B cell (primary cell): ENCODE measurements around the gene PPM1G. TPM values are rescaled to one million over a fixed set of nuclear protein-coding genes. Genes with fewer than 3 reads are reported as not detected.

Experiments used
- ATAC-seq: fragments of 200-7000 bp; cut with Tn5 transposase; one replicate; pipeline ENCODE4 v1.10.0; 2021; ENCODE audit warnings: low read depth, mild to moderate bottlenecking, moderate number of reproducible peaks, moderate library complexity
- CTCF ChIA-PET: fragments of 350-600 bp; sonication (Branson Sonifier 250); formaldehyde crosslinking; loops from one replicate; lab custom pipeline; 2021; ENCODE audit warnings: antibody characterized with exemption, inconsistent platforms; lab: Charles Lee
- POLR2A ChIA-PET: fragments of 350-600 bp; sonication (Branson Sonifier 250); formaldehyde crosslinking; loops from one replicate; lab custom pipeline; 2021; ENCODE audit warnings: antibody characterized with exemption; lab: Charles Lee
- DNase-seq: peaks from one replicate; pipeline ENCODE4 v3.0.0; 2013
- H2AFZ ChIP-seq: 2 replicates; pipeline ENCODE4 v1.6.1; 2012; ENCODE audit warnings: mild to moderate bottlenecking, low read depth, low read length; ENCODE audit not compliant: insufficient read depth, poor library complexity, severe bottlenecking
- H3K27ac ChIP-seq, 2 donors: 1 replicate in 1 of 2; 2 replicates in 1 of 2; pipeline ENCODE4 v1.5.1; 2012 to 2013; ENCODE audit warnings: low read length in 2 of 2, mild to moderate bottlenecking in 2 of 2, moderate library complexity in 1 of 2
- H3K27me3 ChIP-seq, 4 experiments: fragments of 200-600 bp in 1 of 4; sonication (generic) in 1 of 4; replicated peaks in 1 of 4; 1 replicate in 2 of 4; 2 replicates in 2 of 4; pipeline versions ENCODE4 v1.6.1 to v1.7.0; 2013 to 2016; ENCODE audit warnings: low read length in 3 of 4, mild to moderate bottlenecking in 2 of 4, mixed read lengths in 1 of 4, moderate library complexity in 1 of 4; ENCODE audit not compliant: insufficient read depth in 4 of 4, control insufficient read depth in 3 of 4; ENCODE audit errors: control extremely low read depth in 1 of 4
- H3K36me3 ChIP-seq, 2 experiments: replicated peaks in 1 of 2; 1 replicate in 1 of 2; 2 replicates in 1 of 2; pipeline versions ENCODE4 v1.6.1 to v1.7.1; 2013; ENCODE audit warnings: low read length in 1 of 2; ENCODE audit not compliant: insufficient read depth in 2 of 2, control insufficient read depth in 1 of 2; ENCODE audit errors: control extremely low read depth in 1 of 2, extremely low read depth in 1 of 2
- H3K4me1 ChIP-seq, 2 donors: fragments of 200-600 bp in 1 of 2; sonication (generic) in 1 of 2; 1 replicate in 1 of 2; 2 replicates in 1 of 2; pipeline versions ENCODE4 v1.5.1 to v1.6.1; 2013 to 2017; ENCODE audit warnings: low read length in 2 of 2; ENCODE audit not compliant: control insufficient read depth in 2 of 2, insufficient read depth in 2 of 2
- H3K4me2 ChIP-seq: replicated peaks from 2 replicates; pipeline ENCODE3; 2012; ENCODE audit warnings: mild to moderate bottlenecking, low read depth, low read length; ENCODE audit not compliant: poor library complexity, severe bottlenecking
- H3K4me3 ChIP-seq, 5 experiments: fragments of 200-600 bp in 1 of 5; sonication (generic) in 1 of 5; 1 replicate in 3 of 5; 2 replicates in 2 of 5; pipeline versions ENCODE4 v1.5.1 to v1.7.0; 2011 to 2016; ENCODE audit warnings: low read length in 4 of 5, mild to moderate bottlenecking in 4 of 5, low read depth in 2 of 5, control low read depth in 1 of 5, moderate library complexity in 1 of 5; ENCODE audit not compliant: insufficient read depth in 1 of 5; ENCODE audit errors: control extremely low read depth in 1 of 5, extremely low read depth in 1 of 5
- H3K79me2 ChIP-seq: fragments of 200-600 bp; sonication (generic); one replicate; pipeline ENCODE4 v1.6.0; 2016; ENCODE audit warnings: low read length; ENCODE audit not compliant: control insufficient read depth, insufficient read depth
- H3K9ac ChIP-seq: fragments of 200-600 bp; sonication (generic); 2 replicates; pipeline ENCODE4 v1.6.1; 2017; ENCODE audit warnings: mild to moderate bottlenecking, low read length, moderate library complexity
- H3K9me3 ChIP-seq, 3 donors: one replicate each; pipeline versions ENCODE4 v1.6.1 to v1.7.1; 2013; ENCODE audit warnings: low read length in 2 of 3; ENCODE audit not compliant: control insufficient read depth in 2 of 3, insufficient read depth in 1 of 3; ENCODE audit errors: control extremely low read depth in 1 of 3
- H4K20me1 ChIP-seq: 2 replicates; pipeline ENCODE4 v1.6.0; 2012; ENCODE audit warnings: mild to moderate bottlenecking, low read length; ENCODE audit not compliant: insufficient read depth, control insufficient read depth, poor library complexity, severe bottlenecking
- H3K27ac Mint-ChIP-seq: one replicate; pipeline ENCODE4 v1.8.0; 2021; ENCODE audit warnings: mixed read lengths
- H3K27me3 Mint-ChIP-seq: one replicate; pipeline ENCODE4 v1.8.0; 2021; ENCODE audit warnings: mixed read lengths
- H3K4me1 Mint-ChIP-seq: one replicate; pipeline ENCODE4 v1.8.0; 2021; ENCODE audit warnings: mixed read lengths
- H3K4me3 Mint-ChIP-seq: one replicate; pipeline ENCODE4 v1.8.0; 2021; ENCODE audit warnings: mixed read lengths
- H3K9me3 Mint-ChIP-seq: one replicate; pipeline ENCODE4 v1.8.0; 2022; ENCODE audit warnings: mixed read lengths; ENCODE audit not compliant: insufficient read depth
- CTCF ChIP-seq: fragments of 200-600 bp; IDR thresholded peaks from one replicate; pipeline ENCODE4 v1.8.0; 2022; ENCODE audit warnings: antibody characterized with exemption, mild to moderate bottlenecking
- EZH2 ChIP-seq: IDR thresholded peaks from 2 replicates; pipeline ENCODE4 v1.6.1; 2012; ENCODE audit warnings: borderline replicate concordance, low read depth, mild to moderate bottlenecking, moderate library complexity, low read length; ENCODE audit not compliant: insufficient read depth, poor library complexity, severe bottlenecking
- WGBS: methylation state at CpG from one replicate; pipeline ENCODE4 v1.1.5; 2013; ENCODE audit warnings: missing lambda C conversion rate; ENCODE audit not compliant: insufficient coverage; 5-methylcytosine and 5-hydroxymethylcytosine counted together
- intact Hi-C: fragments of 100-400 bp; cut with micrococcal nuclease; formaldehyde crosslinking; loops from one replicate; pipeline ENCODE4 v1.10.0; 2022
- polyA plus RNA-seq: library from polyadenylated mRNA; depleted of rRNA; stranded (reverse); fragments of >200 nt; gene quantifications from 2 replicates; pipeline ENCODE4 v1.2.3, GENCODE V29; 2012
- total RNA-seq, 2 donors: library from RNA; stranded (reverse); fragments of 120-200 nt in 1 of 2; gene quantifications; 1 replicate in 1 of 2; 2 replicates in 1 of 2; pipeline versions ENCODE4 v1.2.3 to v1.2.4, GENCODE V29; 2013 to 2022

The PPM1G gene
- total and polyA plus RNA-seq, 2 donors (not counting 1 experiment from before 2014, with no cell fraction given) = 23.7 to 48.9 TPM

GRCh38 chr2:27451095-27451494 lies 41.7 kb upstream of the PPM1G start:
- no peak overlapping the region for H3K4me3 ChIP-seq
- H3K9me3 ChIP-seq = no peaks in the 10 kb centered on the region
- ChIA-PET POLR2A (no interaction called here), CTCF (no interaction called here)
- no peak overlapping the region for H3K27ac ChIP-seq
- intact Hi-C loops = no loop called here
- no peak overlapping the region for H3K9ac ChIP-seq
- no peaks in the 10 kb centered on the region for H3K27me3 ChIP-seq
- ATAC-seq = no peak
- no peaks in the 10 kb centered on the region for H3K9me3 Mint-ChIP-seq
- no peaks in the 10 kb centered on the region for H3K4me1 ChIP-seq
- TF ChIP-seq CTCF (no peak), EZH2 (no peak)
- WGBS = 86% methylated on average over 1 of the region's 1 CpG
- no peak overlapping the region for H2AFZ ChIP-seq
- H3K4me2 ChIP-seq = no peak overlapping the region
- H3K27ac Mint-ChIP-seq = no peak overlapping the region
- no peaks in the 10 kb centered on the region for H4K20me1 ChIP-seq
- no peaks in the 10 kb centered on the region for H3K79me2 ChIP-seq
- H3K4me3 Mint-ChIP-seq = no peak overlapping the region
- H3K4me1 Mint-ChIP-seq = no peaks in the 10 kb centered on the region
- no peak for DNase-seq
- peaks cover 6 to 27% of the 10 kb centered on the region in 2 experiments for H3K36me3 ChIP-seq
- no peaks in the 10 kb centered on the region for H3K27me3 Mint-ChIP-seq

- DNase-seq (no peak), ATAC-seq (no peak)
- Mint-ChIP-seq H3K9me3 (no peaks in the 10 kb centered on the region), H3K4me3 (no peak overlapping the region), H3K27ac (no peak overlapping the region), H3K4me1 (peaks cover 1% of the 10 kb centered on the region), H3K27me3 (no peaks in the 10 kb centered on the region)
- TF ChIP-seq EZH2 (no peak), CTCF (no peak)
- peaks cover 1 to 22% of the 10 kb centered on the region in 2 experiments for H3K36me3 ChIP-seq
- no peak overlapping the region for H3K4me3 ChIP-seq
- no peaks in the 10 kb centered on the region for H3K4me1 ChIP-seq
- no peak overlapping the region for H3K9ac ChIP-seq
- intact Hi-C loops = loop anchor here (10.0 kb wide), 1 partner anchor 236 kb away; no protein-coding TSS in a partner anchor
- H3K79me2 ChIP-seq = no peaks in the 10 kb centered on the region
- H3K4me2 ChIP-seq = no peak overlapping the region
- no peaks in the 10 kb centered on the region for H3K27me3 ChIP-seq
- no peak overlapping the region for H2AFZ ChIP-seq
- H3K27ac ChIP-seq = no peak overlapping the region
- H4K20me1 ChIP-seq = no peaks in the 10 kb centered on the region
- ChIA-PET CTCF (interaction anchor here (0.9 kb wide), 1 partner anchor 234 kb away, joined by 5 read pairs; no protein-coding TSS in a partner anchor), POLR2A (no interaction called here)
- H3K9me3 ChIP-seq = no peaks in the 10 kb centered on the region
- 93% methylated on average over 2 of the region's 3 CpGs for WGBS
These were observed 39.0 kb upstream of the PPM1G start for GRCh38 chr2:27448381-27448780.
